Activated T-helper 1 cell treated with Interleukin-2 at 50 U/mL for 16 hours (primary cell): ENCODE results near the gene STAT3.
"Not testable (repeated sequence)": the region's sequence is repeated elsewhere in the genome, so short reads cannot be mapped to it uniquely, and the experiment has no call there.

Source experiments
- DNase-seq: peaks from one replicate; pipeline ENCODE4 v3.0.0-alpha.2; 2020; ENCODE audit warnings: low read depth

Gene STAT3

GRCh38 chr17:42386777-42387657 is 1.2 kb downstream of the STAT3 start:
- DNase-seq, result no peak

- DNase-seq, result no peak
Measured at GRCh38 chr17:42381898-42382297, 6.3 kb downstream of the STAT3 start.

GRCh38 chr17:42380935-42381334 is 7.3 kb downstream of the STAT3 start:
- DNase-seq, result no peak

GRCh38 chr17:42378959-42379594 is 9.2 kb downstream of the STAT3 start:
- DNase-seq, result no peak

GRCh38 chr17:42378359-42378958 is 9.8 kb downstream of the STAT3 start:
- no peak for DNase-seq

GRCh38 chr17:42373896-42374295 is 14.3 kb downstream of the STAT3 start:
- DNase-seq, result no peak

GRCh38 chr17:42372142-42372541 is 16.1 kb downstream of the STAT3 start:
- DNase-seq, result no peak

GRCh38 chr17:42368797-42369561 is 19.3 kb downstream of the STAT3 start:
- not testable (repeated sequence) for DNase-seq

- DNase-seq, result not testable (repeated sequence)
Measured at GRCh38 chr17:42368310-42368709, 19.9 kb downstream of the STAT3 start.

GRCh38 chr17:42366176-42367023 is 21.8 kb downstream of the STAT3 start:
- DNase-seq, result not testable (repeated sequence)

GRCh38 chr17:42365136-42365535 is 23.1 kb downstream of the STAT3 start:
- DNase-seq, result no peak

- no peak for DNase-seq
Measured at GRCh38 chr17:42363767-42364585, 24.3 kb downstream of the STAT3 start.

- no peak for DNase-seq
Measured at GRCh38 chr17:42363231-42363630, 25.0 kb downstream of the STAT3 start.

- no peak for DNase-seq
Measured at GRCh38 chr17:42362245-42362961, 25.8 kb downstream of the STAT3 start.

GRCh38 chr17:42361781-42362186 is 26.5 kb downstream of the STAT3 start:
- no peak for DNase-seq

- DNase-seq, result not testable (repeated sequence)
Measured at GRCh38 chr17:42360388-42360787, 27.9 kb downstream of the STAT3 start.

GRCh38 chr17:42359133-42359532 is 29.1 kb downstream of the STAT3 start:
- no peak for DNase-seq

- DNase-seq, result no peak
Measured at GRCh38 chr17:42358434-42358833, 29.8 kb downstream of the STAT3 start.

- no peak for DNase-seq
Measured at GRCh38 chr17:42354956-42355843, 33.0 kb downstream of the STAT3 start.
